Naive B cell (primary cell): ENCODE measurements around the gene TEAD2. TPM values are rescaled to one million over a fixed set of nuclear protein-coding genes. Genes with fewer than 3 reads are reported as not detected.
A peak's percentile ranks its signal among the peaks of the same experiment; 100 is the strongest.
"Not testable (repeated sequence)": the region's sequence is repeated elsewhere in the genome, so short reads cannot be mapped to it uniquely, and the experiment has no call there.

Source experiments
- ATAC-seq, 2 donors: fragments of 150-1000 bp; cut with Tn5 transposase; 2 replicates each; pipeline ENCODE4 v1.10.0; 2021; ENCODE audit warnings: low read depth in 2 of 2, mild to moderate bottlenecking in 2 of 2, moderate library complexity in 2 of 2
- DNase-seq: peaks from one replicate; pipeline ENCODE4 v3.0.0; 2022
- H3K27ac Mint-ChIP-seq, 6 donors: one replicate each; pipeline ENCODE4 v1.8.0; 2020 to 2022; ENCODE audit warnings: mild to moderate bottlenecking in 6 of 6, mixed read lengths in 6 of 6, moderate library complexity in 5 of 6, inconsistent platforms in 2 of 6
- H3K27me3 Mint-ChIP-seq, 3 donors: one replicate each; pipeline ENCODE4 v1.8.0; 2021 to 2022; ENCODE audit warnings: mixed read lengths in 3 of 3, mild to moderate bottlenecking in 1 of 3
- H3K36me3 Mint-ChIP-seq, 2 donors: one replicate each; pipeline ENCODE4 v1.8.0; 2020 to 2022; ENCODE audit warnings: mixed read lengths in 2 of 2, inconsistent platforms in 1 of 2, mild to moderate bottlenecking in 1 of 2
- H3K4me1 Mint-ChIP-seq, 3 donors: one replicate each; pipeline ENCODE4 v1.8.0; 2020 to 2022; ENCODE audit warnings: mixed read lengths in 3 of 3, inconsistent platforms in 1 of 3, mild to moderate bottlenecking in 1 of 3, moderate library complexity in 1 of 3
- H3K4me3 Mint-ChIP-seq, 8 donors: one replicate each; pipeline ENCODE4 v1.8.0; 2020 to 2022; ENCODE audit warnings: mild to moderate bottlenecking in 8 of 8, mixed read lengths in 8 of 8, moderate library complexity in 8 of 8, inconsistent platforms in 2 of 8
- H3K9me3 Mint-ChIP-seq, 7 donors: one replicate each; pipeline ENCODE4 v1.8.0; 2020 to 2022; ENCODE audit warnings: mixed read lengths in 7 of 7, mild to moderate bottlenecking in 5 of 7, inconsistent platforms in 2 of 7, moderate library complexity in 1 of 7
- polyA plus RNA-seq, 6 donors: library from polyadenylated mRNA; unstranded; fragments of 300-500 nt; fragmentation: Illumina TruSeq; gene quantifications; one replicate each; pipeline ENCODE4 v1.2.3, GENCODE V29; 2021; ENCODE audit warnings: low read depth in 6 of 6

The TEAD2 gene
- polyA plus RNA-seq, 6 donors from 2014 or later, result 0.80 to 5.4 (median 3.0) TPM

GRCh38 chr19:49328741-49329140 is 33.5 kb downstream of the TEAD2 start:
- Mint-ChIP-seq H3K4me3 (peak overlapping the region; percentile 58 to 100 (median 82)), H3K9me3 (peaks cover 0 to 9% (median 5%) of the 10 kb centered on the region in 7 donors), H3K4me1 (peaks cover 59 to 92% (median 79%) of the 10 kb centered on the region in 3 donors), H3K36me3 (peaks cover 12 to 18% of the 10 kb centered on the region in 2 donors), H3K27me3 (no peaks in the 10 kb centered on the region), H3K27ac (peak overlapping the region; percentile 96 to 100 (median 98))
- ATAC-seq (no peak), DNase-seq (no peak)

- peak; percentile 58 for DNase-seq
- peak; percentile 16 to 18 for ATAC-seq
- Mint-ChIP-seq H3K9me3 (peaks cover 0 to 12% (median 10%) of the 10 kb centered on the region in 7 donors), H3K4me3 (peak overlapping the region; percentile 58 to 100 (median 82)), H3K36me3 (peaks cover 12 to 18% of the 10 kb centered on the region in 2 donors), H3K27me3 (no peaks in the 10 kb centered on the region), H3K27ac (peak overlapping the region; percentile 96 to 100 (median 98)), H3K4me1 (peaks cover 59 to 89% (median 72%) of the 10 kb centered on the region in 3 donors)
Observed at GRCh38 chr19:49327878-49328544, 34.2 kb downstream of the TEAD2 start.

GRCh38 chr19:49326165-49326704 is 36.0 kb downstream of the TEAD2 start:
- peak overlapping the region; percentile 56 to 90 (median 76) for H3K4me3 Mint-ChIP-seq

GRCh38 chr19:49325756-49326155 is 36.5 kb downstream of the TEAD2 start:
- H3K36me3 Mint-ChIP-seq, result peaks cover 15 to 18% of the 10 kb centered on the region in 2 donors
- H3K27me3 Mint-ChIP-seq, DNase-seq: not testable (repeated sequence)
- peaks cover 47 to 81% (median 50%) of the 10 kb centered on the region in 3 donors for H3K4me1 Mint-ChIP-seq
- H3K27ac Mint-ChIP-seq, result peak overlapping the region; percentile 94 to 99 (median 97)
- ATAC-seq, result peak; percentile 6 to 7
- H3K9me3 Mint-ChIP-seq, result peaks cover 3 to 20% (median 12%) of the 10 kb centered on the region in 7 donors
- H3K4me3 Mint-ChIP-seq, result peak overlapping the region; percentile 56 to 90 (median 76)

More at GRCh38 chr19:49326165-49326704, 36.0 kb downstream of the TEAD2 start:
- peaks cover 15 to 18% of the 10 kb centered on the region in 2 donors for H3K36me3 Mint-ChIP-seq
- no peaks in the 10 kb centered on the region for H3K27me3 Mint-ChIP-seq
- DNase-seq (peak; percentile 69), ATAC-seq (peak; percentile 83 to 84)
- H3K9me3 Mint-ChIP-seq, result peaks cover 3 to 20% (median 12%) of the 10 kb centered on the region in 7 donors
- peaks cover 47 to 86% (median 55%) of the 10 kb centered on the region in 3 donors for H3K4me1 Mint-ChIP-seq
- peak overlapping the region; percentile 94 to 99 (median 98) for H3K27ac Mint-ChIP-seq

DNA sequence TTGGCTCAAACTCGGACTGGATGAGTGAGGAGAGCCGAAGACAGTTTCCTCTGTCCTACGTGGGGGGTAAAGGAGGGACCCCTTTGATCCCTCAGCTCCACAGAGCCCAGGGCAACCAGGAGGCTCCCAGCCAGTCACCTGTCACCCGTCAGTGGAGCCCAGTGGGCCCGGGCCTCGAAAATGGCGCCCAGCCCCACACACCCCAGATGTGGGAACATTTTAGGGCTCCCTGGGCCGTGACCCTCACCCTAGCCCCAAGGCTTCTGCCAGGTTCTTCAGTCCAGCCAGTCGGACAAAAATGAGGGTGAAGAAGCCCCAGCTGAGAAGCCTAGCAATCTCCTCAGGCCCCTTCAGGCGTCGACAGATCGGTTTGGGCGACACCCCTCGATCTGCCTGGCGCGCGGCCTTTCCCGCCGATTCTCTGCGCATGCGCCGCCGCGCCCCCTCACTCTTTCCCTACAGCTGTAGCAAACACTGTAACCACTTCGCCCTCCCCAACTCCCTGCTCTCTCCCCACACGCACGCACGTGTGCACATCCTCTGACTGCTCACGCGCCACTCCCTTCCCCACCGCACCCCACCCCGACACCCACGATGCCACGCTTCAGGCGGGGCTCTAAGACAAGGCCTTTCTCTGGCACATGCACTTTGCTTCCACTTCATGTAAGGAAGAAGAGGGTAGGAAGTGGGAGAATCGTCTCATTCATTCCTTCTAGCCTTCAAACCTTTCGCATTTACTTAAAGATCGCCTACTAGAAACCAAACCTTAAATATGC is 37.2 kb downstream of the TEAD2 start, which contains the start of gene SLC6A16:
TSS of gene SLC6A16 (minus strand) at position 391 of the 776 bp plus-strand sequence. CDS start 13,844 bp downstream, outside the sequence.
- peaks cover 42 to 77% (median 46%) of the 10 kb centered on the region in 3 donors for H3K4me1 Mint-ChIP-seq
- DNase-seq (peak; percentile 47), ATAC-seq (peak; percentile 20 to 32)
- peaks cover 3 to 24% (median 12%) of the 10 kb centered on the region in 7 donors for H3K9me3 Mint-ChIP-seq
- peak within 1 kb of the TSS; percentile 94 to 99 (median 97) for H3K27ac Mint-ChIP-seq
- H3K27me3 Mint-ChIP-seq, result no peaks in the 10 kb centered on the region
- peaks cover 10 to 14% of the 10 kb centered on the region in 2 donors for H3K36me3 Mint-ChIP-seq
- peak within 1 kb of the TSS; percentile 56 to 90 (median 76) for H3K4me3 Mint-ChIP-seq

GRCh38 chr19:49318296-49318695 is 43.9 kb downstream of the TEAD2 start:
- ATAC-seq, result no peak
- Mint-ChIP-seq H3K4me1 (peaks cover 31 to 50% (median 35%) of the 10 kb centered on the region in 3 donors), H3K4me3 (peak overlapping the region in 1 of 8 donors; percentile 9), H3K36me3 (peaks cover 31 to 35% of the 10 kb centered on the region in 2 donors), H3K9me3 (peaks cover 6 to 41% (median 29%) of the 10 kb centered on the region in 7 donors), H3K27ac (peak overlapping the region in 1 of 6 donors; percentile 47), H3K27me3 (no peaks in the 10 kb centered on the region)
- no peak for DNase-seq

- Mint-ChIP-seq H3K4me3 (peak overlapping the region in 2 of 8 donors; percentile 2 to 29), H3K27me3 (no peaks in the 10 kb centered on the region), H3K36me3 (peaks cover 29 to 36% of the 10 kb centered on the region in 2 donors), H3K9me3 (peaks cover 4 to 33% (median 19%) of the 10 kb centered on the region in 7 donors), H3K27ac (peak overlapping the region in 3 of 6 donors; percentile 48 to 92 (median 56)), H3K4me1 (peaks cover 34 to 47% (median 47%) of the 10 kb centered on the region in 3 donors)
- no peak for ATAC-seq
- no peak for DNase-seq
Observed at GRCh38 chr19:49316284-49316683, 45.9 kb downstream of the TEAD2 start.

DNA sequence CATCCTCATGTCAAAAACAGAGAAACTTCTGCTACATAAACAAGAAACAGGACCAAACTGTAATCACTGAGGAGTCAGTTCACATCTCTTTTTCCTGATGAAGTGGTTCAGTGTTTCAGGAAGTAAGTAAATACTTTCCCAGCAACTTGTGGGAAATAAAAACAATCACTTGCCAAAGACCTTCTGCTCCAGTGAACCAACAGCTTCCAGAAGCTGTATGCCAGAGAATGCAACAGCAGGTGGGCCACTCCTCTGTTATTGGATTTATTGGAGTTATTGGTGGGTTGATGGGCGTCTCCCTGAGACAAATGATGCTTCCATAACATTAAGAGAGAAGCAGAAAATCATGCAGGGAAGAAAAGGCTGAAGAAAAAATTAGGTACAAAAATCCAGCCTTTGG is 47.1 kb downstream of the TEAD2 start:
- Mint-ChIP-seq H3K27me3 (no peaks in the 10 kb centered on the region), H3K9me3 (peaks cover 4 to 28% (median 19%) of the 10 kb centered on the region in 7 donors), H3K4me3 (peak overlapping the region in 1 of 8 donors; percentile 70), H3K36me3 (peaks cover 38 to 47% of the 10 kb centered on the region in 2 donors), H3K27ac (peak overlapping the region in 2 of 6 donors; percentile 16 to 69), H3K4me1 (peaks cover 42 to 56% (median 55%) of the 10 kb centered on the region in 3 donors)
- DNase-seq (no peak), ATAC-seq (no peak)

DNA sequence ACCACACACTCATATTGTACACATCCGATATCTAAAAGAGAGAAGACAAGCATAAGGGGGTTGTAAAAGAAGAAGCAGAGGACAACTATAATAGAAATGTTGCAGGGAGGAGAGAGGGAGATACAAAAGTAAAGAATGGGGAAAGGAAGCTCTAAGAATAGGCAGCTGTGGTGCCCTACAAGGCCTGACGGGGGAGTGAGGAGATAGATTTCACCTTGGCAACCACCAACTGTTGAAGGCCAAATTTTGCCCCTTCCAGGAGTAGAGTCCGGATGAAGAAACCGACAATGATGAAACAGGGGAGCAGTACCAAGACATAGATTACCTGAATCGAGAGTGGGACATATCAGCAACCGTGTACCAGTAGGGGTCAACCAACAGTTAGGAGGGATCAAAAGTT is 53.1 kb downstream of the TEAD2 start:
- peak overlapping the region in 5 of 6 donors; percentile 5 to 95 (median 63) for H3K27ac Mint-ChIP-seq
- ATAC-seq, result peak in 1 of 2 donors; percentile 43

DNA sequence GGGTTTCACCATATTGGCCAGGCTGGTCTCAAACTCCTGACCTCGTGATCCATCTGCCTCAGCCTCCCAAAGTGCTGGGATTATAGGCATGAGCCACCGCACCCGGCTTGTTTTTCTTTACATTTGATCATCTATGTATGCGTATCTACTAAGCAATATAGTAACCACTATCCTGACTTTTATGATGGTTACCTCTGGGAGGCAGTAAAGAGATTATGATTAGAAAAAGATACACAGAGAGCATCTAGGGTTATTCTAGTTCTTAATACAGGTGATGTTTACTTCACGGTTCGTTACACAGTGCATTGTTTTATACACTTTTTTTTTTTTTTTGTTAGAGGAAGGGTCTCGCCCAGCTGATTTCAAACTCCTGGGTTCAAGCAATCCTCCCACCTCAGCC is 55.5 kb downstream of the TEAD2 start:
- peak; percentile 30 for DNase-seq
- peak; percentile 93 to 94 for ATAC-seq
- Mint-ChIP-seq H3K27ac (peak overlapping the region in 4 of 6 donors; percentile 23 to 85 (median 46)), H3K36me3 (peaks cover 11 to 37% of the 10 kb centered on the region in 2 donors), H3K4me1 (peaks cover 28 to 57% (median 48%) of the 10 kb centered on the region in 3 donors), H3K4me3 (peak overlapping the region in 4 of 8 donors; percentile 47 to 65 (median 55))
- not testable (repeated sequence) for H3K27me3 Mint-ChIP-seq, H3K9me3 Mint-ChIP-seq

More for the DNA sequence above, 53.1 kb downstream of the TEAD2 start:
- peak overlapping the region in 4 of 8 donors; percentile 16 to 49 (median 30) for H3K4me3 Mint-ChIP-seq
- H3K9me3 Mint-ChIP-seq, result no peaks in the 10 kb centered on the region
- DNase-seq, result no peak
- H3K36me3 Mint-ChIP-seq, result peaks cover 11 to 28% of the 10 kb centered on the region in 2 donors
- H3K27me3 Mint-ChIP-seq, result no peaks in the 10 kb centered on the region
- peaks cover 33 to 57% (median 45%) of the 10 kb centered on the region in 3 donors for H3K4me1 Mint-ChIP-seq

DNA sequence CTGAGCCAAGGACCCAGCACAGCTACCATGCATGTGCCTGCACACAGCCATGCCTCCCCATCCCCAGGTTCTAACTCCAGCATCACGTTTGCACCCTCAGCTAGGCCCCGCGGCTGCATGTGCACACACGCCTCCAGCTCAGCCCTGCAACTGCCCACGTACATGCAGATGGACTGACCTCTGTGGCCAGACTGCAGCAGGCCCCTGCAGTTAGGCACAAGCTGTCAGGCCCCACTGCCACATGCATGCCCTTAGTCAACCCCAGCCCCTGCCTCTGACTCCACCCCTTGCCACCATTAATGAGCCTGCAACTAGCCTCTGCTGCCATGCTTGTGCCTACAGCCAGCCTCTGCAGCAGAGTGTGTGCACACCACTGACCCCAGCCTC is 60.4 kb downstream of the TEAD2 start:
- DNase-seq (no peak), ATAC-seq (no peak)
- H3K4me3 Mint-ChIP-seq, result peak overlapping the region in 3 of 8 donors; percentile 26 to 70 (median 70)
- peaks cover 0 to 9% of the 10 kb centered on the region in 2 donors for H3K36me3 Mint-ChIP-seq
- H3K27me3 Mint-ChIP-seq, result no peaks in the 10 kb centered on the region
- peak overlapping the region in 2 of 6 donors; percentile 32 to 81 for H3K27ac Mint-ChIP-seq
- peaks cover 0 to 9% (median 7%) of the 10 kb centered on the region in 7 donors for H3K9me3 Mint-ChIP-seq
- peaks cover 13 to 35% (median 24%) of the 10 kb centered on the region in 3 donors for H3K4me1 Mint-ChIP-seq

DNA sequence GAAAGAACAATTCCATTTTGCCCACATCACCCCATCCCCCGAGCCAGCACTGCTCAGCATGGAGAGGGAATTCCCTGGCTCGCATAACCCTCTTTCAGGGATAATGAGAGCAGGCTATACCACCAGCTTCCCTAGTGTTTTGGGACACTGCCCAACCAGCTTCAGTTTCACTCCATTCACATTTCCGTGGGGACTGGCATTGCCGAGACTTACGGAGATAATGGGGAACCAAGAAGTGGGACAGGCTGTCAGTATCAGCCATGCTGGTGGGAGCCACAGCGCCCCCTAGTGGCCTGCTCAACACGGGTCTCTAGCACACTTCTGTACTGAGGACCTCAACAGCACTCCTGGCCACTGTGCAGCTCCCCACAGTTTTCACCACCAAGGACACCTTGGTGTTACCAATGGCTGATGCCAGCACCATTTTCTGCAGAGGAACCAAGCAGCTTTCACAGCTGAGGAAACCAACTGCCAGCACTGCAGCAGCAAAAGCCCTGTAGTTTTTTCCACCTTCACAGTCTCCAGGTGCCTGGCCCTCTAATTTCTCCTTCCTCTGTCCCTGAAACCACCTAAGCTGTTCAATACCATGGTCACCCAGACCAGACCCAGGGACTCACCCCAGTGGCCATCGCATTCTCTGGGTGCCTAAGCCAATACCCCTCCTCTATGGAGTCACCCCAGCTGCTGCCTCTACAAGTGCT is 60.9 kb downstream of the TEAD2 start:
- Mint-ChIP-seq H3K4me3 (peak overlapping the region; percentile 20 to 70 (median 66)), H3K9me3 (peaks cover 0 to 9% (median 7%) of the 10 kb centered on the region in 7 donors), H3K36me3 (peaks cover 0 to 9% of the 10 kb centered on the region in 2 donors), H3K27ac (peak overlapping the region; percentile 32 to 81 (median 50)), H3K4me1 (peaks cover 10 to 31% (median 24%) of the 10 kb centered on the region in 3 donors), H3K27me3 (no peaks in the 10 kb centered on the region)
- peak; percentile 100 for ATAC-seq
- peak; percentile 79 for DNase-seq
